Liver (tissue), 9 donors: ENCODE measurements around the gene PRELID1. TPM values are rescaled to one million over a fixed set of nuclear protein-coding genes. Genes with fewer than 3 reads are reported as not detected.

Experiments
- DNase-seq: peaks from one replicate; pipeline ENCODE4 v3.0.0-alpha.2; 2017; ENCODE audit warnings: low spot score
- H3K27ac ChIP-seq, 2 donors: one replicate each; pipeline ENCODE4 v1.7.0; 2013; ENCODE audit warnings: inconsistent platforms in 2 of 2, low read length in 2 of 2, control low read depth in 1 of 2, low read depth in 1 of 2, mild to moderate bottlenecking in 1 of 2
- H3K27me3 ChIP-seq, 4 donors: one replicate each; pipeline versions ENCODE4 v1.6.1 to v1.7.0; 2013; ENCODE audit warnings: low read length in 3 of 4, inconsistent platforms in 1 of 4, mild to moderate bottlenecking in 1 of 4, moderate library complexity in 1 of 4; ENCODE audit not compliant: control insufficient read depth in 4 of 4, insufficient read depth in 4 of 4
- H3K36me3 ChIP-seq, 4 donors: one replicate each; pipeline versions ENCODE4 v1.6.1 to v1.7.0; 2013; ENCODE audit warnings: low read length in 3 of 4, mild to moderate bottlenecking in 3 of 4, low read depth in 1 of 4, moderate library complexity in 1 of 4; ENCODE audit not compliant: control insufficient read depth in 4 of 4, insufficient read depth in 3 of 4
- H3K4me1 ChIP-seq, 4 donors: one replicate each; pipeline versions ENCODE4 v1.6.1 to v1.7.0; 2013; ENCODE audit warnings: low read length in 3 of 4, mild to moderate bottlenecking in 3 of 4, moderate library complexity in 1 of 4; ENCODE audit not compliant: control insufficient read depth in 4 of 4, insufficient read depth in 4 of 4
- H3K4me3 ChIP-seq, 3 donors: one replicate each; pipeline versions ENCODE4 v1.6.1 to v1.7.0; 2013; ENCODE audit warnings: low read length in 3 of 3, control low read depth in 1 of 3, low read depth in 1 of 3, mild to moderate bottlenecking in 1 of 3
- H3K9ac ChIP-seq, 2 donors: one replicate each; pipeline ENCODE4 v1.7.0; 2013; ENCODE audit warnings: low read length in 2 of 2, mild to moderate bottlenecking in 2 of 2, moderate library complexity in 2 of 2, control low read depth in 1 of 2, low read depth in 1 of 2
- H3K9me3 ChIP-seq, 4 donors: one replicate each; pipeline versions ENCODE4 v1.6.1 to v1.7.0; 2013; ENCODE audit warnings: low read length in 3 of 4; ENCODE audit not compliant: control insufficient read depth in 4 of 4
- EGR1 ChIP-seq, 2 donors: IDR thresholded peaks; 2 replicates each; pipeline ENCODE4 v1.6.1; 2016 to 2018; ENCODE audit warnings: antibody characterized with exemption in 2 of 2, low read depth in 2 of 2
- FOXA2 ChIP-seq: IDR thresholded peaks from 2 replicates; pipeline ENCODE4 v1.6.1; 2016; ENCODE audit warnings: antibody characterized with exemption
- HNF4A ChIP-seq, 2 donors: conservative IDR thresholded peaks; 2 replicates each; pipeline ENCODE4 v1.6.1; 2016; ENCODE audit warnings: antibody characterized with exemption in 2 of 2, mild to moderate bottlenecking in 2 of 2
- HNF4G ChIP-seq: IDR thresholded peaks from 2 replicates; pipeline ENCODE4 v1.6.1; 2016; ENCODE audit warnings: antibody characterized with exemption
- JUND ChIP-seq, 2 donors: IDR thresholded peaks; 2 replicates each; pipeline ENCODE4 v1.6.1; 2016; ENCODE audit warnings: antibody characterized with exemption in 2 of 2
- NR2F2 ChIP-seq: IDR thresholded peaks from 2 replicates; pipeline ENCODE4 v1.6.1; 2016; ENCODE audit warnings: antibody characterized with exemption
- RAD21 ChIP-seq, 2 donors: IDR thresholded peaks; 2 replicates each; pipeline ENCODE4 v1.6.1; 2016; ENCODE audit warnings: antibody characterized with exemption in 2 of 2, mild to moderate bottlenecking in 2 of 2
- RXRA ChIP-seq, 2 donors: IDR thresholded peaks; 2 replicates each; pipeline ENCODE4 v1.6.1; 2017 to 2018; ENCODE audit warnings: antibody characterized with exemption in 2 of 2, mild to moderate bottlenecking in 1 of 2
- SP1 ChIP-seq: IDR thresholded peaks from 2 replicates; pipeline ENCODE4 v1.6.1; 2018; ENCODE audit warnings: antibody characterized with exemption, mild to moderate bottlenecking
- TAF1 ChIP-seq: conservative IDR thresholded peaks from 2 replicates; pipeline ENCODE4 v1.6.1; 2016; ENCODE audit warnings: antibody characterized with exemption, mild to moderate bottlenecking
- WGBS: extraction: QIAGEN DNeasy Blood & Tissue Kit; methylation state at CpG from one replicate; pipeline ENCODE4 v1.1.7; 2013; 5-methylcytosine and 5-hydroxymethylcytosine counted together
- polyA plus RNA-seq, 2 donors: library from polyadenylated mRNA; stranded (reverse) in 1 of 2; unstranded in 1 of 2; fragments of 200-250 nt in 1 of 2; fragments of >200 nt in 1 of 2; fragmentation: Nextera tagmentation in 1 of 2; extraction: Ambion mirVana in 1 of 2; gene quantifications; one replicate each; pipeline versions ENCODE4 v1.2.1 to v1.2.3, GENCODE V29; 2013 to 2015
- total RNA-seq, 2 donors: library from RNA; depleted of rRNA; stranded (reverse); fragments of >200 nt; gene quantifications; one replicate each; pipeline ENCODE4 v1.2.3, GENCODE V29; 2014
- TF ChIP-seq, protein P1 (sequence below): IDR thresholded peaks from 2 replicates; pipeline ENCODE4 v1.6.1; 2016; ENCODE audit warnings: antibody characterized with exemption
- TF ChIP-seq, protein P2 (sequence below): IDR thresholded peaks from 2 replicates; pipeline ENCODE4 v1.6.1; 2016; ENCODE audit warnings: antibody characterized with exemption
- TF ChIP-seq, protein P3 (sequence below): IDR thresholded peaks from 2 replicates; pipeline ENCODE4 v1.6.1; 2016; ENCODE audit warnings: antibody characterized with exemption, mild to moderate bottlenecking
- donor health status: healthy.
- donor health status: healthy.
- donor health status: healthy.
- donor health status: healthy.
- donor health status: healthy.

The PRELID1 gene
- total and polyA plus RNA-seq, 4 donors: 47.9 to 200 (median 85.3) TPM

DNA sequence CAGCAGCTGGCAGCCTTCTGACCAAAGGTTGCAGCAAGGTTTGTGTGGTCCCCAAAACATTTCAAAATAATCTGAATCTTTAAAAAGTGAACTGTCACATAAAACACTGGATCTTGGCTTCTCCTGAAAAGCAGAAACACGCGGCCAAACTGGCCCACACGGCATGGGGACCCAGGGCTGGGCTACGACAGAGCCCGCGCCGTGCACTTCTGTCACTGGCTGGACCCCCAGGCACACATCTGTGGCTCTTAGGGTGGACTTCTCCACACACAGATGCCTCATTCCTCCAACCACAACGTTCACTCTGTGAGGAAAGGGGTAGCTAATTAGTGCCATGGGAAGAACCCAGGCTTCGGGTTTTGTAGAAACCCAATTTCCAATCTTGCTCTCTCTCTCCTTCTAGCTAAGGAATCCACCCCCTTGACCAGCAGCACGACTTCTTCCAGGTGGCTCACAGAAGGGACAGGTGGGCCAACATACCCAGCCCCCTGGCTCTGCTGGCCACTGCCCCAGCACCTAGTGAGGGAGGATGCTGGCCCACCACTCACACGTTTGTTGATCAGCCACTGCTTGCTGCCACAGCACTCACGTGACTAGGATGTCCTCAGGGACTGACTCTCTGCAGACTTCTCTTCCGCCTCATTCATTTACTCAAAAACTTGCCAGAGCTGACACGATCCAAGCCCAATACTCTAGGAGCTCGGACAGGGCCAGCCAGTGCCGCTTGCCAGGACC, 30.0 kb downstream of the PRELID1 start:
- TF ChIP-seq, protein P1, sequence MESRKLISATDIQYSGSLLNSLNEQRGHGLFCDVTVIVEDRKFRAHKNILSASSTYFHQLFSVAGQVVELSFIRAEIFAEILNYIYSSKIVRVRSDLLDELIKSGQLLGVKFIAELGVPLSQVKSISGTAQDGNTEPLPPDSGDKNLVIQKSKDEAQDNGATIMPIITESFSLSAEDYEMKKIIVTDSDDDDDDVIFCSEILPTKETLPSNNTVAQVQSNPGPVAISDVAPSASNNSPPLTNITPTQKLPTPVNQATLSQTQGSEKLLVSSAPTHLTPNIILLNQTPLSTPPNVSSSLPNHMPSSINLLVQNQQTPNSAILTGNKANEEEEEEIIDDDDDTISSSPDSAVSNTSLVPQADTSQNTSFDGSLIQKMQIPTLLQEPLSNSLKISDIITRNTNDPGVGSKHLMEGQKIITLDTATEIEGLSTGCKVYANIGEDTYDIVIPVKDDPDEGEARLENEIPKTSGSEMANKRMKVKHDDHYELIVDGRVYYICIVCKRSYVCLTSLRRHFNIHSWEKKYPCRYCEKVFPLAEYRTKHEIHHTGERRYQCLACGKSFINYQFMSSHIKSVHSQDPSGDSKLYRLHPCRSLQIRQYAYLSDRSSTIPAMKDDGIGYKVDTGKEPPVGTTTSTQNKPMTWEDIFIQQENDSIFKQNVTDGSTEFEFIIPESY: no peak
- TF ChIP-seq SP1: no peak
- TF ChIP-seq RXRA (IDR thresholded peaks at IDR 0.05): no peak
- no peak for TF ChIP-seq EGR1 (IDR thresholded peaks at IDR 0.05; ENCODE audit: low read depth in 2 of 2)
- no peak for TF ChIP-seq JUND (IDR thresholded peaks at IDR 0.05)
- no peak for TF ChIP-seq TAF1
- TF ChIP-seq HNF4G: no peak
- no peak for TF ChIP-seq HNF4A (conservative IDR thresholded peaks at IDR 0.05)
- TF ChIP-seq FOXA2: no peak
- no peak for TF ChIP-seq NR2F2
- no peak for TF ChIP-seq RAD21 (IDR thresholded peaks at IDR 0.05)
- no peaks in the 10 kb centered on the region for H3K9me3 ChIP-seq
- H3K4me1 ChIP-seq: peaks cover 0 to 8% (median 0%) of the 10 kb centered on the region in 4 donors
- no peaks in the 10 kb centered on the region for H3K27me3 ChIP-seq
- peaks cover 33 to 83% (median 48%) of the 10 kb centered on the region in 4 donors for H3K36me3 ChIP-seq
- 93% methylated on average over 16 of the region's 16 CpGs for WGBS
- no peak overlapping the region for H3K9ac ChIP-seq
- DNase-seq: no peak
- H3K4me3 ChIP-seq: no peak overlapping the region
- H3K27ac ChIP-seq: no peak overlapping the region

DNA sequence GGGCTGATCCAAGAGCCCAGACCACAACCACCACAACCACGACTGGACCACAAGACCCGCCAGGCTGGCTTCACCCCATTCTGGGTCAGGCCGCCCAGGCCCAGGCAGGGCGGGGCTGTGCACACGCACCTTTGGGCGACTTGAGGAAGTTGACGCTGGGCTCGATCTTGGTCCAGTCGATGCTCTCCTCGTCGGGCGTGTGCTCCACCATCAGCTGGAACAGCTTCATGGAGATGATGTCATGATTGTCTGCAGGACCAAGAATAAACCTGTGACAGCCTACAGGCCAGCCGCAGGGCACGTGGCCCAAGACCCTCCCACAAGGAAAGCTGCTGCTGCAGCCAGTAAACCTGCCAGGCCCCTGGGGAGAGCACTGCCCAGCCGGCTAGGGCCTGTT, 30.6 kb downstream of the PRELID1 start:
- H3K36me3 ChIP-seq: peaks cover 33 to 84% (median 48%) of the 10 kb centered on the region in 4 donors
- H3K27ac ChIP-seq: no peak overlapping the region
- H3K4me3 ChIP-seq: no peak overlapping the region
- H3K9me3 ChIP-seq: no peaks in the 10 kb centered on the region
- TF ChIP-seq, protein P2, sequence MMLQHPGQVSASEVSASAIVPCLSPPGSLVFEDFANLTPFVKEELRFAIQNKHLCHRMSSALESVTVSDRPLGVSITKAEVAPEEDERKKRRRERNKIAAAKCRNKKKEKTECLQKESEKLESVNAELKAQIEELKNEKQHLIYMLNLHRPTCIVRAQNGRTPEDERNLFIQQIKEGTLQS: no peak
- H3K9ac ChIP-seq: no peak overlapping the region
- peaks cover 0 to 8% (median 0%) of the 10 kb centered on the region in 4 donors for H3K4me1 ChIP-seq
- WGBS: 87% methylated on average over 15 of the region's 15 CpGs
- H3K27me3 ChIP-seq: no peaks in the 10 kb centered on the region
- no peak for DNase-seq

DNA sequence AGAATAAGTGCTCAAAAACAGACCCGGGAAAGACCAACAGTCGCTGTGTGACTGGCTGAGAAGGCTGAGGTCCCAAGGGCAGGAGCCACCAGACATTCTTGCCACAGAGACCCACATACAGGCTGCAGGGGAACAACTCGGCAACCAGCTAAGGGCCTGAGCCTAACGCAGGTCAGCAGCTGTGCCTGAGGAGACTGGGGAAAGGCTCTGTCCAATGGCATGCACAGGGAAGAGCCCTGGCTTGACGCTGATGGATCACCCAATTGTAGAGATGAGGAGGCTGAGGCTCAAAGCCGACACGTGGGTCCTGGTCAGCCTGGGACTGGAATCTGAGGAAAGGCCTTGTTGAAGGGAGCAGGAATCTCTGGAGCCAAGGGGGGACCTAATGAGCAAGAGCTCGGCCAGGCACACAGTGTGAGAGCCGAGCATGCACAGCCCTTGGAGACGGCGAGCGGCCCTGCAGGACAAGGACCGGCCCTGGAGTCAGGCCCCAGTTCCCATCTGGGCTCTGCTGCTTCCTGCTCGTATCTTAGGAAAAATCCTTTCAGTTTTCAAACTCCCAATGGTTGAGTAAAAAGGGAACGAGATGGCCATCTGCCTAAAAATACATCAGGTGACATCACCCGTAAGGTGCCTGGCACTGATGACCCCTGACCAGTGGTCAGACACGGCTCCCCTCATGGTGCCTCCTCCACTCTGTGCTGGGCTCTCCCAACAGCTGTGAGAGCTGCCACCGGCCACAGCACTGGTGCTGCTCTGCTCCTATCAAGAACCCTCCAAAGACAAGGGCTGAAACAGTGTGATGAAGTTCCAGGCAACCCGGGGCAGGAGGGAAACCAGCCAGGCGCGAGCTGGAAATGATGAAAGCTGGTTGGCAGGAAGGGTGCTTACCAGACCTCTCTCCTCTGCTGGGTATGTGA, 31.4 kb downstream of the PRELID1 start:
- peaks cover 33 to 84% (median 46%) of the 10 kb centered on the region in 4 donors for H3K36me3 ChIP-seq
- DNase-seq: no peak
- H3K27me3 ChIP-seq: no peaks in the 10 kb centered on the region
- no peak overlapping the region for H3K4me3 ChIP-seq
- 83% methylated on average over 21 of the region's 21 CpGs for WGBS
- TF ChIP-seq, protein P3, sequence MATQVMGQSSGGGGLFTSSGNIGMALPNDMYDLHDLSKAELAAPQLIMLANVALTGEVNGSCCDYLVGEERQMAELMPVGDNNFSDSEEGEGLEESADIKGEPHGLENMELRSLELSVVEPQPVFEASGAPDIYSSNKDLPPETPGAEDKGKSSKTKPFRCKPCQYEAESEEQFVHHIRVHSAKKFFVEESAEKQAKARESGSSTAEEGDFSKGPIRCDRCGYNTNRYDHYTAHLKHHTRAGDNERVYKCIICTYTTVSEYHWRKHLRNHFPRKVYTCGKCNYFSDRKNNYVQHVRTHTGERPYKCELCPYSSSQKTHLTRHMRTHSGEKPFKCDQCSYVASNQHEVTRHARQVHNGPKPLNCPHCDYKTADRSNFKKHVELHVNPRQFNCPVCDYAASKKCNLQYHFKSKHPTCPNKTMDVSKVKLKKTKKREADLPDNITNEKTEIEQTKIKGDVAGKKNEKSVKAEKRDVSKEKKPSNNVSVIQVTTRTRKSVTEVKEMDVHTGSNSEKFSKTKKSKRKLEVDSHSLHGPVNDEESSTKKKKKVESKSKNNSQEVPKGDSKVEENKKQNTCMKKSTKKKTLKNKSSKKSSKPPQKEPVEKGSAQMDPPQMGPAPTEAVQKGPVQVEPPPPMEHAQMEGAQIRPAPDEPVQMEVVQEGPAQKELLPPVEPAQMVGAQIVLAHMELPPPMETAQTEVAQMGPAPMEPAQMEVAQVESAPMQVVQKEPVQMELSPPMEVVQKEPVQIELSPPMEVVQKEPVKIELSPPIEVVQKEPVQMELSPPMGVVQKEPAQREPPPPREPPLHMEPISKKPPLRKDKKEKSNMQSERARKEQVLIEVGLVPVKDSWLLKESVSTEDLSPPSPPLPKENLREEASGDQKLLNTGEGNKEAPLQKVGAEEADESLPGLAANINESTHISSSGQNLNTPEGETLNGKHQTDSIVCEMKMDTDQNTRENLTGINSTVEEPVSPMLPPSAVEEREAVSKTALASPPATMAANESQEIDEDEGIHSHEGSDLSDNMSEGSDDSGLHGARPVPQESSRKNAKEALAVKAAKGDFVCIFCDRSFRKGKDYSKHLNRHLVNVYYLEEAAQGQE: no peak
- peak in 1 of 2 donors; percentile 9 for TF ChIP-seq RXRA (IDR thresholded peaks at IDR 0.05)
- TF ChIP-seq HNF4A (conservative IDR thresholded peaks at IDR 0.05): peak in 1 of 2 donors; percentile 34
- peaks cover 0 to 8% (median 0%) of the 10 kb centered on the region in 4 donors for H3K4me1 ChIP-seq
- no peak overlapping the region for H3K9ac ChIP-seq
- peak overlapping the region in 1 of 2 donors; percentile 48 for H3K27ac ChIP-seq
- H3K9me3 ChIP-seq: no peaks in the 10 kb centered on the region
